Activated CD8-positive, alpha-beta T cell treated with anti-CD3 and anti-CD28 coated beads for 36 hours (primary cell): ENCODE measurements around the gene STAC2. TPM values are rescaled to one million over a fixed set of nuclear protein-coding genes. Genes with fewer than 3 reads are reported as not detected.
A peak's percentile ranks its signal among the peaks of the same experiment; 100 is the strongest.

Source experiments
- ATAC-seq: fragments of 200-7000 bp; cut with Tn5 transposase; one replicate; pipeline ENCODE4 v1.10.0; 2021; ENCODE audit warnings: mild to moderate bottlenecking, moderate library complexity
- CTCF ChIA-PET: fragments of 350-600 bp; sonication (Branson Sonifier 250); formaldehyde crosslinking; loops from one replicate; lab custom pipeline; 2021; ENCODE audit warnings: antibody characterized with exemption; lab: Charles Lee
- POLR2A ChIA-PET: fragments of 350-600 bp; sonication (Branson Sonifier 250); formaldehyde crosslinking; loops from one replicate; lab custom pipeline; 2021; ENCODE audit warnings: antibody characterized with exemption; lab: Charles Lee
- DNase-seq: peaks from one replicate; pipeline ENCODE4 v3.0.0-alpha.2; 2020
- H3K27ac Mint-ChIP-seq: one replicate; pipeline ENCODE4 v1.8.0; 2021; ENCODE audit warnings: mild to moderate bottlenecking, mixed read lengths
- H3K27me3 Mint-ChIP-seq: one replicate; pipeline ENCODE4 v1.8.0; 2021; ENCODE audit warnings: mixed read lengths
- H3K36me3 Mint-ChIP-seq: one replicate; pipeline ENCODE4 v1.8.0; 2021; ENCODE audit warnings: low read depth, mixed read lengths
- H3K4me1 Mint-ChIP-seq: one replicate; pipeline ENCODE4 v1.8.0; 2021; ENCODE audit warnings: low read depth, mixed read lengths
- H3K4me3 Mint-ChIP-seq: one replicate; pipeline ENCODE4 v1.8.0; 2021; ENCODE audit warnings: mild to moderate bottlenecking, moderate library complexity, mixed read lengths
- H3K9me3 Mint-ChIP-seq: one replicate; pipeline ENCODE4 v1.8.0; 2021; ENCODE audit warnings: mixed read lengths
- CTCF ChIP-seq: fragments of 200-600 bp; IDR thresholded peaks from one replicate; pipeline ENCODE4 v1.8.0; 2022; ENCODE audit warnings: antibody characterized with exemption, mild to moderate bottlenecking
- intact Hi-C: fragments of 100-400 bp; cut with micrococcal nuclease; formaldehyde crosslinking; loops from one replicate; pipeline ENCODE4 v1.10.0; 2022
- total RNA-seq, 2 experiments: library from RNA; stranded (reverse); gene quantifications; one replicate each; pipeline ENCODE4 v1.2.3, GENCODE V29; 2021

Gene STAC2
- total RNA-seq, 2 experiments from 2014 or later = 0.47 to 0.56 TPM

GRCh38 chr17:39208893-39209292 lies 16.9 kb downstream of the STAC2 start:
- Mint-ChIP-seq H3K36me3 (peaks cover 13% of the 10 kb centered on the region), H3K9me3 (no peaks in the 10 kb centered on the region), H3K27ac (peak overlapping the region; percentile 36), H3K27me3 (no peaks in the 10 kb centered on the region), H3K4me1 (peaks cover 42% of the 10 kb centered on the region), H3K4me3 (peak overlapping the region; percentile 44)
- ChIA-PET CTCF (interaction anchor here (0.9 to 27.4 kb wide), 8 partner anchors 9 to 226 kb away, joined by 3 to 516 read pairs (median 14); partner anchors contain the start of genes ARL5C, RPL19 and STAC2), POLR2A (interaction anchor here (1.3 to 2.8 kb wide), 8 partner anchors 9 to 56 kb away, joined by 3 to 16 read pairs (median 6); partner anchors contain the start of gene RPL19)
- peak; percentile 69 for DNase-seq
- no peak for TF ChIP-seq CTCF
- intact Hi-C loops = loop anchor here (10.0 kb wide), 1 partner anchor 196 kb away; the partner anchor contains the start of gene FBXL20
- peak; percentile 14 for ATAC-seq

GRCh38 chr17:39208136-39208535 lies 17.6 kb downstream of the STAC2 start:
- DNase-seq (peak; percentile 68), ATAC-seq (peak; percentile 21)
- H3K27ac Mint-ChIP-seq = peak overlapping the region; percentile 15

GRCh38 chr17:39205112-39205526 lies 20.6 kb downstream of the STAC2 start:
- no peak for TF ChIP-seq CTCF
- Mint-ChIP-seq H3K27me3 (no peaks in the 10 kb centered on the region), H3K36me3 (peaks cover 50% of the 10 kb centered on the region), H3K4me1 (peaks cover 57% of the 10 kb centered on the region), H3K27ac (peak overlapping the region; percentile 71), H3K9me3 (no peaks in the 10 kb centered on the region), H3K4me3 (no peak overlapping the region)
- ChIA-PET CTCF (interaction anchor here (2.2 to 27.4 kb wide), 4 partner anchors 30 to 44 kb away, joined by 10 to 516 read pairs (median 113); no protein-coding TSS in a partner anchor), POLR2A (interaction anchor here (0.9 to 5.2 kb wide), 4 partner anchors 9 to 40 kb away, joined by 3 to 39 read pairs (median 16); no protein-coding TSS in a partner anchor)
- no peak for DNase-seq
- ATAC-seq = no peak
- intact Hi-C loops = loop anchor here (10.0 kb wide), 1 partner anchor 200 kb away; the partner anchor contains the start of gene FBXL20

More at GRCh38 chr17:39208136-39208535, 17.6 kb downstream of the STAC2 start:
- CTCF ChIA-PET = interaction anchor here (0.9 to 27.4 kb wide), 8 partner anchors 11 to 225 kb away, joined by 3 to 516 read pairs (median 14); partner anchors contain the start of gene ARL5C
- no peak for TF ChIP-seq CTCF
- intact Hi-C loops = loop anchor here (10.0 kb wide), 1 partner anchor 197 kb away; the partner anchor contains the start of gene FBXL20
- Mint-ChIP-seq H3K9me3 (no peaks in the 10 kb centered on the region), H3K4me1 (peaks cover 46% of the 10 kb centered on the region), H3K27me3 (no peaks in the 10 kb centered on the region), H3K36me3 (peaks cover 21% of the 10 kb centered on the region), H3K4me3 (peak overlapping the region; percentile 21)
- POLR2A ChIA-PET = interaction anchor here (0.6 to 2.8 kb wide), 9 partner anchors 8 to 55 kb away, joined by 3 to 16 read pairs (median 6); partner anchors contain the start of gene RPL19

GRCh38 chr17:39204245-39204644 lies 21.5 kb downstream of the STAC2 start:
- H3K27me3 Mint-ChIP-seq = no peaks in the 10 kb centered on the region
- DNase-seq (no peak), ATAC-seq (no peak)
- H3K4me3 Mint-ChIP-seq = peak overlapping the region; percentile 28
- peak overlapping the region; percentile 71 for H3K27ac Mint-ChIP-seq
- peaks cover 53% of the 10 kb centered on the region for H3K36me3 Mint-ChIP-seq
- no peak for TF ChIP-seq CTCF
- intact Hi-C loops = loop anchor here (10.0 kb wide), 1 partner anchor 201 kb away; the partner anchor contains the start of gene FBXL20
- POLR2A ChIA-PET = interaction anchor here (0.7 to 5.2 kb wide), 8 partner anchors 9 to 41 kb away, joined by 3 to 39 read pairs (median 4); partner anchors contain the start of gene STAC2
- CTCF ChIA-PET = interaction anchor here (1.3 to 27.4 kb wide), 2 partner anchors 31 to 41 kb away, joined by 8 to 516 read pairs; no protein-coding TSS in a partner anchor
- no peaks in the 10 kb centered on the region for H3K9me3 Mint-ChIP-seq
- peaks cover 55% of the 10 kb centered on the region for H3K4me1 Mint-ChIP-seq
